ENCODE measurements around the gene DISP3.

The DISP3 gene

DNA sequence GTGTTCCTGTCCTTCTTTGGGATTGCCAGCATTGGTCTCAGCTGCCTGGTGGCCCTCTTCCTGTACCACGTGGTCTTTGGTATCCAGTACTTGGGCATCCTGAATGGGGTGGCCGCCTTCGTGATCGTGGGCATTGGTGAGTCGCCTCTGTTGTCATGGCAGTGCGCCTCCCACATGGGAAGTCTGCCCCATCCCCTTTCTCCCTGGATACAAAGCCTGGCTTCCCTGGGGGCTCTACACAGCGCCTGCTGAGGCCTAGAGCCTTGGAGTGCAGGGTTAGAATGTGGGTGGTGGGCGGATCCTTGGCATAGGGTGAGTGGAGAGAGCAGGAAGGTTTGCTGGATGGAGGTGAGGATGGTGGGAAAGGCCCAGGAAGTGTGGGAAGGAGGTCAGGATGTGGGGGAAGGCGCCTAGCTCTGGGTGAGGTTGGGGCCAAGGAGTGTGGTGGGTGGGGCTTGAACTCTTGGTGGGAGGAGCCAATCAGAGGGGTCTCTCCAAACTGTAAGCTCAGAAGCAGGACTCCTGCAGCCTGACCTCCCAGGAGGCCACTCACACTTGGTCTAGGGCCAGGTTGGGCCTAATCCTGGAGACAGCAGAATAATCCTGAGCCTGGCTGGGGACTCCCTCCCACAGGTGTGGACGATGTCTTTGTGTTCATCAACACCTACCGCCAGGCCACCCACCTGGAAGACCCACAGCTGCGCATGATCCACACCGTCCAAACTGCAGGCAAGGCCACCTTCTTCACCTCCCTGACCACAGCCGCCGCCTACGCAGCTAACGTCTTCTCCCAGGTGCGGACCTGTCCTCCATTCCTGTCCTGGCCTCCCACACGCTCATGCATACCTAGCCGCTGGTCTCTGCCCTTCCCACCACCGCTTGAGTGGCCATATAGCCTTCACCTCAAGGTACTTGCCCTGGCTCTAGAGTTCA is 36.7 kb downstream of the DISP3 start:
- no peak for DNase-seq (ENCODE audit: low read depth)

DNA sequence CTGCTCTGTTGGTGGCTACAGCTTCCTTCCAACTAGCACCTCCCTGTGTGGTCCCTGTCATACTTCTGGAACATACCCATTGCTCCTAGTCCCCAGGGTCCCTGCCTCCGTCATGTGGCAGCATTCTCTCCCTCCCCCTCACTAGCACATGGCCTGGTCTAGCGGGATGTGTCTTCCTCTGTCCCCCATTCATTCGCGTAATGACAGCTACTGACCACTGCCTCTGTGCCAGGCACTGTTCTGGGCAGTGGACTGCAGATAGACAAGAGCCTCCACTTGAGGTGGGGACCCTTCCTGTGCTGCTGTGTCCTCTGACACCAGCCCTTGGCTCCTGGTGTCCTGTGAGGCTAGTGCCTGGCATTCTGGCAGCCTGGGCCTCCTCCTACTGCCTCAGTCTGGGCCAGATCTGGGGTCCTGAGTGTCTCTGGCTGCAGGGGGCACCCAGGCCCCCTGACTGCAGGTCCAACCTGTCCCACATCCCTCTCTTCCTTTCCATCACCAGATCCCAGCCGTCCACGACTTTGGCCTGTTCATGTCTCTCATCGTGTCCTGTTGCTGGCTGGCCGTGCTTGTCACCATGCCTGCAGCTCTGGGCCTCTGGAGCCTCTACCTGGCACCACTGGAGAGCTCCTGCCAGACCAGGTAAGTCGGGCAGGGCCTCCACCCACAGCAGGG is 38.1 kb downstream of the DISP3 start:
- no peak for DNase-seq (ENCODE audit: low read depth)

DNA sequence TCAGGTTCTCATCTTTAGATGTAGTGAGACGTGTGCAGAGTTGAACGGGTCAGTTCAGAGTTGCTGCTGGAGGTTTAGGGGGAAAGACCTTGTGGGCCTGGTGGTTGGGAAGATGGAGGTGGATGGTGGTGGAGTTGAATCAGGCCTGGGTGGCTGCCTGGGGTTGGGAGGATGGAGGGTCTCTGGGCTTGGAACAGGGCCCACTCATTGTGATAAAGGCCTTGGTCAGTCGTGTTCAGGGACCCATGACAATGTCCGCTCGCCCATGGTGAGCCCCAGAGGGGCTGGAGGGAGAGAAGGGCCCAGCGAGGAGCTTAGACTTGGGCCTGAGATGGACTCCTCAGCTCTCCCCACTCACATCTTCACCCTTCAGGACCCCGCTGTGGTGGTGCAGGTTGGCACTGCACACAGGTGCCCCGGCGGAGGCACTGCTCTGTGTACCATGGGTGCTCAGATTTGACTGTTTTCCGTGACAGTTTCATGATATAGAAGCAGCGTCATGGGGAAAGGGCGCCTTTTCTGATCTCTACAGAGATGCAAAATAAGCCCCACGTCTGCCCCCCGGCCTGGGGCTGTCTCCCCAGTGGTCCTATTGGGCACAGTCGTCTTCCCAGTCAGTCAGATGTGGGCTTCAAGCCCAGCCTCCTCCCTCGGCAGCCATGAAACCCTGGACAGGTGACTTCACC is 39.2 kb downstream of the DISP3 start:
- DNase-seq (ENCODE audit: low read depth), result no peak

DNA sequence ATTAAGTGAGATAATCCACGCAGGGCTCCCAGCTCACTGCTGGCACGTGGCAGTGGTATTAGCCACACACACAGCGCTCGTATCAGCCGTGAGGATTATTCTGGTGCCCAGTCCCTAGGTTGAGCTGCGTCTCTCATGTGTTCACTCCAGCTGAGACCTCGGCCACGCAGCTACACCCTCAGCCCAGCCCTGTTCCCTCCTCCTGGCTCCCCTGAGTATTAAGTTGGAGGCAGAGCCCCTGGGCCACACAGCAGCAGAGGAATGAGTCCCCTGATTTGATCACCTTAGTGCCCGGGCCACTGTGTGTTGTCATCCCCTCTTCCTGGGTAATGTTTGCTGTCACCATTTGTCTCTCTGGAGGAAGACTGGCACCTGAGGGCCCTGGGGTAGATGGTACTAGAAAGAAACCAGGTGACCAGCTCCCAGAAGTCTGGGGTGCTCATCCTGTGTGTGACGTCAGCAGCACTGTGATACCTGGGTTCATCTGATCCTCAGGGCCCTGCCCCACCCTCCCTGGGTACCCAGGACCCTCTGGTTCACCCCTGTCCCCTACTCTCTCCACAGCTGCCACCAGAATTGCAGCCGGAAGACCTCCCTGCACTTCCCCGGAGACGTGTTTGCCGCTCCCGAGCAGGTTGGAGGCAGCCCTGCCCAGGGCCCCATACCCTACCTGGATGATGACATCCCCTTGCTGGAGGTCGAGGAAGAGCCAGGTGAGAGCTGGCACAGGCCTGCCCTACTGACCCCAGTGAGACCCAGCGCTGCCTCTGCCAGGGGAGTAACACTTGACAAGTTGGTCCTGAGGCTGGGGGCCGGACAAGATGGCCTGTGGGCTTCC is 40.1 kb downstream of the DISP3 start:
- no peak for DNase-seq (ENCODE audit: low read depth)

DNA sequence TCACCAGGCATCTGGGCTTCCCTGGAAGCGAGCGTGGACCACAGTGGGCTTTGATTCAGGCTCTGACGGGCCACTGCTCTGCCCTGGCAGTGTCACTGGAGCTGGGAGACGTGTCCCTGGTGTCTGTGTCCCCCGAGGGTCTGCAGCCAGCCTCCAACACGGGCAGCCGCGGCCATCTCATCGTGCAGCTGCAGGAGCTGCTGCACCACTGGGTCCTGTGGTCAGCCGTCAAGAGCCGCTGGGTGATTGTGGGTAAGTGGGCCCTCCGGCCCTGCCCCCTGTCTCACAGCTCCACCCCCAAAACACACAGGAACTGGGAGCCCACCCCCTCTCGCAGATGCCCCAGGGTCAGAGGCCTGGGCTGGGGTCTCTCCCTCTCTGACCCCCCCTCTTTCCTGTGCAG is 40.7 kb downstream of the DISP3 start:
- DNase-seq (ENCODE audit: low read depth), result no peak

DNA sequence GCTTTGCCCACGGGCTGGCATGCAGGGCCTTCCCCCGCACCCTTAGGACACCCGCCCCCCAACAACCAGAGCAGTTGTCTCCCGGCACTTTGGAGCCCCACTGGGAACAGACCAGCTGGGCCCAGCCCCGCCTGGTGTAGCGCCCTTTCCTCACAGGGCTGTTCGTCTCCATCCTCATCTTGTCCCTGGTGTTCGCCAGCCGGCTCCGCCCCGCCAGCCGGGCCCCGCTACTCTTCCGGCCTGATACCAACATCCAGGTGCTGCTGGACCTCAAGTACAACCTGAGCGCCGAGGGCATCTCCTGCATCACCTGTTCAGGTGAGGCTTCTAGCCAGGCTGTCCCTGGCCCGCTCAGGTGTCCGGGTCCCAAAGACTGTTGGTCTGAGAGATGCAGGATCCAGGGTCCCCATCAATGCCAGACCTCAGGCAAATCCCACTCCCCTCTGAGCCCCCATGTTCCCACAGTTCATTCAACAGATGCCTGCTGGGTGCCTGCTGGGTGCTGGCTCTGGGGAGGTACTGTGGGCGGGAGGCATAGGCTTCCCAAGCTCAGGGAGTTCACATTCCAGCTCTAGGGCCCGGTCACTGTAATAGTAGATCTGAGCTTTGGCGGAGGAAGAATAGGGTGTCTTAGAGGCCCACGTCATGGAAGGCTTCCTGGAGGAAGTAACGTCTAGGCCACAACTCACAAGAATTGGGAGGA is 41.7 kb downstream of the DISP3 start:
- no peak for DNase-seq (ENCODE audit: low read depth)

DNA sequence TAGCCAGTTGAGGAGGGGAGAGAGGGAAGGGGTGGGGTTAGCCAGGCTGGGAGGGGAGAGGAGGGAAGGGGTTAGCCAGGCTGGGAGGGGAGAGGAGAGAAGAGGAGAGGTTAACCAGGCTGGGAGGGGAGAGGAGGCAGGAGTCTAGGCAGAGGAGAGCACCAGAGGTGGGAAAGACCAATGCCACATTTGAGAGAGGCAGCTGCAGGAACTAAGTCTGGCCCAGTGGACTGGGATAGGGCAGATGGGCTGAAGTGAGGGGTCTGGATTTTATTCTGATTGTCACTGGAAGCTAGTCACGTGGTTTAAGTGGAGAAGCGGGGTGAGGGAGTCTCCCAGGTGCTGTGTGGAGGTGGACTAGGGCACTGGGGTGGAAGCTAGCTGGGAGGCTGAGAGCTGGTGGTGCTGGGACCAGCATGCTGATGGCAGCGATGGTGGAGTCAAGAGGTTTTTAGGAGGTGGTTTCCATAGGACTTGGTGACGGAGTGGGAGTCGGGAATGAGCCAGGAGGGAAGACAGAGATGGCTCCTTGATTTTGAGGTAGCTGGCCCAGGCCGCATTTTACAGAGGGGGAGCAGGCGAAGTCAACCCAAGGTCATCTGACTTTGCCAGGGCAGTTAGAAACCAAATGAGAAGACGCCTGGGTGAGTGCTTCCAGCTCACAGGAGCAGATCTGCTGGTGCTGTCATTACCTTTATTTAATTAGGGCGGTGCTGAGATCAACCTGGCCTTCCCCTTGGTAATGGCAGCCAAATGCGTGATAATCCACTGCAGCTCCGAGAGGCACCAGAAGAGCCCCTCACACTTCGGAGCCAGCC is 42.8 kb downstream of the DISP3 start:
- no peak for DNase-seq (ENCODE audit: low read depth)

DNA sequence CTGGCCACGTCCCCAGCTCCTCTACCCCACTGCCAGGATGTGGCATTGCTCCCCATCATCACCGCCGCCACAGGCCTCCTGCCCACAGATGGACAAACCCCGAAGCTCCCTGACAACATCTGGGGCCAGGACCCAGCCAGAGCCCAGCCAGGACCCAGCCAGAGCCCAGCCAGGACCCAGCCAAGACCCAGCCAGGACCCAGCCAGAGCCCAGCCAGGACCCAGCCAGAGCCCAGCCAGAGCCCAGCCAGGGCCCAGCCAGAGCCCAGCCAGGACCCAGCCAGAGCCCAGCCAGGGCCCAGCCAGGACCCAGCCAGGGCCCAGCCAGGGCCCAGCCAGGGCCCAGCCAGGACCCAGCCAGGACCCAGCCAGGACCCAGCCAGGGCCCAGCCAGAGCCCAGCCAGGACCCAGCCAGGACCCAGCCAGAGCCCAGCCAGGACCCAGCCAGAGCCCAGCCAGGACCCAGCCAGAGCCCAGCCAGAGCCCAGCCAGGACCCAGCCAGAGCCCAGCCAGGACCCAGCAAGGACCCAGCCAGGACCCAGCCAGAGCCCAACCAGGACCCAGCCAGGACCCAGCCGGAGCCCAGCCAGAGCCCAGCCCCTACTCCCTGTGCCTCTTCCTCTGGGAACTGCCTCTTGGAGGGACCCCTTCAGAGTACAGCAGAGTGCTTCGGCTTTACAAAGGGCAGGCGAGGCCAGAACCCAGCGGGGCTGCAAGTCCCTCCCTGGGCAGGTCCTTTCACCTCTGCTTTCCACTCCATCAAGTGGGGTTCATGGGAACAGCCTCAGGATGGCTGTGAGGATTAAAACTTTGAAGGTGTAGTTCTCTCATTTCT is 43.7 kb downstream of the DISP3 start:
- no peak for DNase-seq (ENCODE audit: low read depth)

DNA sequence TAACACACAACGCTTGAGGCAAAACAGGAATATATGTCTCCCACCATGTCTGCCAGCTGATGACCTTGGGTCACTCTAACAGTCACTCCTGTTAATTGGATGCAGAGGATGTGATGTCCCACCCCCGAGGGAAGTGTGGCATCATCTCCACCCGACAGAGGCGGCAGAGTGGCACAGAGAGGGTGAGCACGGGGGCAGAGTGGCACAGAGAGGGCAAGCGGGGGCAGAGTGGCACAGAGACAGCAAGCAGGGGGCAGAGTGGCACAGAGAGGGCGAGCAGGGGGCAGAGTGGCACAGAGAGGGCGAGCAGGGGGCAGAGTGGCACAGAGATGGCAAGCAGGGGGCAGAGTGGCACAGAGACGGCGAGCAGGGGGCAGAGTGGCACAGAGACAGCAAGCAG is 44.3 kb downstream of the DISP3 start:
- no peak for DNase-seq (ENCODE audit: low read depth)

DNA sequence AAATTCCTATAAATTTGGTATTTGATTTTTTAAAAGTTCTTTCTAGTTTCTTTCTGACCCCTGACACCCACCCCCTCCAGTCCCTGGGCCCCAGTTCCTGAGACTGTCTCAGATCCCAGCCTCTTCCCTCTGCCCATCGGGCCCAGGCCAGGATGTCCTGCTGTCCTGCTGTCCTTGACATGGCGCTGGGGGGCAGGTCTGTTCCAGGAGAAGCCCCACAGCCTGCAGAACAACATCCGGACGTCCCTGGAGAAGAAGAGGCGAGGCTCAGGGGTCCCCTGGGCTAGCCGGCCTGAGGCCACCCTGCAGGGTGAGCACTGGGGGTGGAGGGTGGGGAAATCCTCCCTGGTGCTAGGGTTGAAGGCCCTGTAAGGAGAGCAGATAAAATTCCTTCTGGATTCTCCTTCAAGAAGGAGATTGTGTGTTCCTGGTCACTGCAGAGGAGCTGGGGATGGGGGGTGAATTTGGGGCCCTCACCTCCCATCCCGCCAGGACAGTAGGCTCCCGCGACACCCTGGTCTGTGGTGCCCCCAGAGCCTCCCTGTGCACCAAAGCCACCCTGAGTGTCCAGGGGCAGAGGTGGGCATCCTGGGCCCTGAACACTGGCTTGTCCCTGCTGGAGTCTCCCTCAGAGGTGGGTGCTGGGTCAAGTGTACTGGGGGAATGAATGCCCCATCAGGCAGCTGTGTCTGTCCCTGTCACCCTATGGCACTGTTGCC is 45.0 kb downstream of the DISP3 start:
- no peak for DNase-seq (ENCODE audit: low read depth)

DNA sequence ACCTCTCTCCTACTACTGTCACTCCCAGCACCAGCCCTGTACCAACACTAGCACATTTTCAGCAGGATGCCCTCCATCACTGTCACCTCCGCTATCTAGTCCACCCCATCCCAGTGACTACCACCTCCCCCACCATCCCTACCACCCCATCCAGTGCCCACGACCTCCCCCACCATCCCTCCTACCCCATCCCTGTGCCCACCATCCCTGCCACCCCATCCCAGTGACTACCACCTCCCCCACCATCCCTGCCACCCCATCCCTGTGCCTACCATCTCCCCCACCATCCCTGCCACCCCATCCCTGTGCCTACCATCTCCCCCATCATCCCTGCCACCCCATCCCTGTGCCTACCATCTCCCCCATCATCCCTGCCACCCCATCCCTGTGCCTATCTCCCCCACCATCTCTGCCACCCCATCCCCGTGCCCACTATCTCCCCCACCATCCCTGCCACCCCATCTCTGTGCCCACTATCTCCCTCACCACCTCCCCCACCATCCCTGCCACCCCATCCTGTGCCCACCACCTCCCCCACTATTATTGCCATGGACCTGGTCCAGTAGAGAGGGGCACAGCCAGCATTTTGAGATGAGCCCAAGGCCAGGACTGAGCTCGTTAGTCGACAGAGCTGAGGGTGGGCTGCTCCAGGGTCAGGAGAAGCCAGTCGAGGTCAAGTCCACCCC is 45.7 kb downstream of the DISP3 start:
- DNase-seq (ENCODE audit: low read depth), result no peak

DNA sequence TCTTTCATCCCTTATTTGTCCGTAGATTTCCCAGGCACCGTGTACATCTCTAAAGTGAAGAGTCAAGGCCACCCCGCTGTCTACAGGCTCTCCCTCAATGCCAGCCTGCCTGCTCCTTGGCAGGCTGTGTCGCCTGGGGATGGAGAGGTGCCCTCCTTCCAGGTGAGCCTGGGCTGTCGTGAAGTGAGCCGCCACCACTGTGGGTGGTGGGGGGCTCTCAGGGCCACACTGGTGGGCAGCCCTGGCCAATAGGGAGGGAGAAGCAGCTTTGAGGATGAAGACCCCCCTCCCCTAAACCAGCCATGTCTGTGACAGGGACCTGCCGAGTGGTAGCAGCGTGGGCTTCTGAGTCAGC is 46.2 kb downstream of the DISP3 start:
- no peak for DNase-seq (ENCODE audit: low read depth)

DNA sequence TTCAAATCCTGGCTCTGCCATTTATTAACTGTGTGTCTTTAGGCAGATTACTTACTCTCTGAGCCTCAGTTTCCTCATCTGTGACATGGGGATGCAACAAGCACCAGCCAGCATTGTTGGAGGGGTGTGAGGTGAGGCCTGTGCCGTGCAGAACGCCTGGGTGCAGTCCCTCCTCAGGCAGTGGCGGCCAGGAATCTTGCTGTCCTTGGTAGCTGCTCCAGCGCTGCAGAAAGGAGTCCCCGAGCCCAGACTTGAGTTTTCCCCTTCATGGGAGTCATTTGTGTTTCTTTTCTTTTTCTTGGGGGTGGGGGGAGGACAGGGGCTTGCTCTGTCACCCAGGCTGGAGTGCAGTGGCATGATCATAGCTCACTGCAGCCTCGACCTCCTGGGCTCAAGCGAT is 46.6 kb downstream of the DISP3 start:
- no peak for DNase-seq (ENCODE audit: low read depth)

DNA sequence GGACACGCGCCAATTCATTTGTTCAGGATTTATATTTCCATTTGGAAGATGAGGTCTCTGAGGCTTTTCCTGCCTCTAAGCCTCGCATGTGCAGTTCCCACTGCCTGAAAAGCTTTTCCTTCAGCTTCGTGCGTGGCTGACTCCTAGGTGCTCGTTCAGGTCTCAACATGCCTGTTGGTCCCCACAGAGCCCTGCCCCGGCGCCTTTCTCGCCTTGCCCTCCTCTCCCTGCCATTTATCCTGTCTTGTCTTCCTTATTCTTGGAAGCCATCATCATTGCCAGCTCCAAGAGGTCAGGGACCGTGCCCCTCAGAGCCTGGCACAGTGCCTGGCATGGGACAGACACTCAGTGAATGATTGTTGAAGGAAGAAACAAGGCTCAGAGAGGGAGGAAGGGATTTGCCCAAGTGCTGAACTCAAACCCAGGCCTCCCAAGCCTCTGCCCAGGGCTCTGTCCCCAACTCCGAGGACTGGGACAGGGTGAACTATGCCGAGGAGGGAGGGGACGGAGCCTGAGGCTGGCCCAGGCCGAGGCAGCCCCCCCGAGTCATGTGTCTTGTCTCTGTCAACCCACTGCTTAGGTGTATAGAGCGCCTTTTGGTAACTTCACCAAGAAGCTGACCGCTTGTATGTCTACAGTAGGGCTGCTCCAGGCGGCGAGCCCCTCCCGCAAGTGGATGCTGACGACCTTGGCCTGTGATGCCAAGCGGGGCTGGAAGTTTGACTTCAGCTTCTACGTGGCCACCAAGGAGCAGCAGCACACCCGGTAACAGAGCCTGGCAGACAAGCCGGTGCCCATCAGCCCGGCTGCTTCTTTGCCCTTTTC is 47.3 kb downstream of the DISP3 start:
- no peak for DNase-seq (ENCODE audit: low read depth)

DNA sequence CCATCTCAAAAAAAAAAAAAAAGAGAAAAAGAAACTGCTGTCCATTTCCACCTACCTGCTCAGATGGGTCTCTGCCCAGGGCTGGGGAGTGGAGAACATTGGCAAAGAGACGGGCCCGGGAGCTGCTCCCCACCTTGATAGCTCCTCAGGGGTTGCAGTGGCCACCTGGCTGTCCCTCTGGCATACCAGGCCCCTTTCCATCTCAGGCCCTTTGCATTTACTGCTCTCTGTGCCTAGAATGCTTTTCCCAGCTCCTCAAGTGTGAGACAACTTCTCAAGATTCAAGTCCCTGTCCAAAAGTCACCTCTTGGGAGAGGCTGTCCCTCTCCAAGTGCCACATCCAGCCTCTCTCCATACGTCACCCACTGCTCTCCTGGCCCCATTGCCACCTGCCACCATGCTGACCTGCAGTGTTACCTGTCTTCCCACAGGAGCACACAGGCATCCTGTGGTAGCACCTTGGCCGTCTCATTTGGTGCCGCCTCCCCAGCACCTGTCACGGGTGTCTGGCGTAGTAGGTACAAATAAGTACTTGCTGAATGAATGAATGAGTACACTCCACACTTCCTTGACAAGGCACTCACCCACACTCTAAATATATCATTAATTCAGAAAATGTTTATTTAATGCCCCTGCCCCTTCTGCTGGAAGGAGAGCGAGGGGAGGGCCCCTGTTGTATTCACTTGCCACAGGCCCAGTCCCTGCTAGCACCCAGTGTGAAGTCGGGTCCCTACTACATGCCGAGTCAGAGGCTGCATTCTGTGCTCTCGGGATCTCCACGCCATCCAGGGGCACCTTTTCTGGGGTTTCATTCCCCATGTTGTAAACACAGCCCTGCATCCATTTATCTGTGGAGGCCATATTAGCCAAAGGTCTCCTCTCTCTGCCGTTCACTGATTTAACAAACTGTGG is 48.8 kb downstream of the DISP3 start:
- DNase-seq (ENCODE audit: low read depth), result no peak

DNA sequence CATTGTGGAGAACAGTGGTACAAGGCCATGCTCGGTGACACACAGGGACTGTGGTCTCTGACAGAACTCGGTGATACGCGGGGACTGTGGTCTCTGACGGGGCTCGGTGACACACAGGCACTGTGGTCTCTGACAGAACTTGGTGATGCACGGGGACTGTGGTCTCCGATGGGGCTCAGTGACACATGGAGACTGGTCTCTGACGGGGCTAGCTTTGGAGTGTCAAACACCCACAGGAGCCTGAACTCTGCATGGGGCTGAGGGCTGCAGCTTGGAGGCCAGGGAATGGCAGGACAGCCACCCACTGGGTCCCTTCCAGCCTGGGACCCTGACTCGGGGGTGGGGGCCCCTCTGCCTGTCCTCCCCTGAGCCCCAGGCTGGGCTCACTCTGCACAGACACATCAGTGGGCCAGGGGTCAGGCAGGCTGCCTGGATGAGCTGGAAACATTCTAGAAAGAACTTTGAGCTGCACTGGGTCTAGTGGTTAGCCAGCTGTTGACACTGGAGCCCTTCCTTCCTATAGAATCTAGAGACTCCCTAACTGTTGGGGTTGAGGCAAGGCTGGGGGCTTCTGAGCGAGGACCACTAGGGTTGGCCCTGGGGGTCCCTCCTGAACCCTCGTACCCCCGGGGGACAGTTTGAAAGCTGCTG is 49.8 kb downstream of the DISP3 start:
- DNase-seq (ENCODE audit: low read depth), result no peak
